Colonic mucosa (tissue), 4 donors: ENCODE data around the gene MC1R. TPM values are rescaled to one million over a fixed set of nuclear protein-coding genes. Genes with fewer than 3 reads are reported as not detected.

Source experiments
- DNase-seq: peaks from one replicate; pipeline ENCODE4 v3.0.0-alpha.2; 2020
- H3K27ac ChIP-seq: fragments of 200-600 bp; one replicate; pipeline ENCODE4 v1.8.0; 2021
- H3K27me3 ChIP-seq: fragments of 200-600 bp; one replicate; pipeline ENCODE4 v1.8.0; 2021
- H3K36me3 ChIP-seq: fragments of 200-600 bp; one replicate; pipeline ENCODE4 v1.8.0; 2021
- H3K4me1 ChIP-seq: fragments of 200-600 bp; one replicate; pipeline ENCODE4 v1.8.0; 2021; ENCODE audit warnings: mild to moderate bottlenecking
- H3K4me3 ChIP-seq: fragments of 200-600 bp; one replicate; pipeline ENCODE4 v1.8.0; 2021
- H3K9ac ChIP-seq, 2 donors: one replicate each; pipeline ENCODE4 v1.7.0; 2013; ENCODE audit warnings: control low read depth in 2 of 2, low read depth in 2 of 2, low read length in 2 of 2
- H3K9me3 ChIP-seq: fragments of 200-600 bp; one replicate; pipeline ENCODE4 v1.8.0; 2021
- intact Hi-C: fragments of 100-400 bp; cut with DNase I; formaldehyde crosslinking; loops from one replicate; pipeline ENCODE4 v1.14.1; 2022
- total RNA-seq, 2 donors: library from RNA; stranded (reverse); fragmentation: NEBNext Ultra II Directional in 1 of 2; extraction: Animal tissue kit (Norgen Biotek cat#: 25700) in 1 of 2; gene quantifications; one replicate each; pipeline ENCODE4 v1.2.1, GENCODE V29; 2021
- TF ChIP-seq, protein P1 (sequence below): fragments of 200-600 bp; IDR thresholded peaks from one replicate; pipeline ENCODE4 v1.8.0; 2022; ENCODE audit warnings: antibody characterized with exemption, mild to moderate bottlenecking
- donor health status: healthy.
- donor health status: DM: no; HTN: no; CAD: no.
- donor health status: DM: no; HTN: no; CAD: no.

The MC1R gene
- total RNA-seq, 2 donors from 2014 or later = 1.6 to 3.4 TPM

DNA sequence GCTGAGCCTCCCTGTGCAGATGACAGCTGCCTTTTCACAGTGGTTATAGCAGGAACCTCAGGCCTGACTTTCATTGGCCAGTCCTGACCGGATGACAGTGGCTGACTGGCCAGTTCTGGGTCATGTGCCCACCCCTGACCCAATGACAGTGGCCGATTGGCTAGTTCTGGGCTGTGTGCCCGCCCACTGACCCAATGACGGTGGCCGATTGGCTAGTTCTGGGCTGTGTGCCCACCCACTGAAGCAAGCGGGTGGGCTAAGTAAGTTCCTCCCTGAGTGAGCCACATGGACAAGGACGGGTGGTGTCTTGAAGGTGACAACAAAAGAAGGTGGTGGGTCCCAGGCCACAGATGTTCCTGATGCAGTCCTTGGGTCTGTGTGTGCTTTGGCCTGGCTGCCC lies 39.4 kb downstream of the MC1R start:
- H3K27ac ChIP-seq = no peak overlapping the region
- DNase-seq = no peak
- no peaks in the 10 kb centered on the region for H3K9me3 ChIP-seq
- TF ChIP-seq, protein P1, sequence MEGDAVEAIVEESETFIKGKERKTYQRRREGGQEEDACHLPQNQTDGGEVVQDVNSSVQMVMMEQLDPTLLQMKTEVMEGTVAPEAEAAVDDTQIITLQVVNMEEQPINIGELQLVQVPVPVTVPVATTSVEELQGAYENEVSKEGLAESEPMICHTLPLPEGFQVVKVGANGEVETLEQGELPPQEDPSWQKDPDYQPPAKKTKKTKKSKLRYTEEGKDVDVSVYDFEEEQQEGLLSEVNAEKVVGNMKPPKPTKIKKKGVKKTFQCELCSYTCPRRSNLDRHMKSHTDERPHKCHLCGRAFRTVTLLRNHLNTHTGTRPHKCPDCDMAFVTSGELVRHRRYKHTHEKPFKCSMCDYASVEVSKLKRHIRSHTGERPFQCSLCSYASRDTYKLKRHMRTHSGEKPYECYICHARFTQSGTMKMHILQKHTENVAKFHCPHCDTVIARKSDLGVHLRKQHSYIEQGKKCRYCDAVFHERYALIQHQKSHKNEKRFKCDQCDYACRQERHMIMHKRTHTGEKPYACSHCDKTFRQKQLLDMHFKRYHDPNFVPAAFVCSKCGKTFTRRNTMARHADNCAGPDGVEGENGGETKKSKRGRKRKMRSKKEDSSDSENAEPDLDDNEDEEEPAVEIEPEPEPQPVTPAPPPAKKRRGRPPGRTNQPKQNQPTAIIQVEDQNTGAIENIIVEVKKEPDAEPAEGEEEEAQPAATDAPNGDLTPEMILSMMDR = no peak
- intact Hi-C loops = no loop called here
- no peaks in the 10 kb centered on the region for H3K4me1 ChIP-seq
- H3K9ac ChIP-seq = no peak overlapping the region
- H3K4me3 ChIP-seq = no peak overlapping the region
- no peaks in the 10 kb centered on the region for H3K36me3 ChIP-seq
- H3K27me3 ChIP-seq = no peaks in the 10 kb centered on the region

DNA sequence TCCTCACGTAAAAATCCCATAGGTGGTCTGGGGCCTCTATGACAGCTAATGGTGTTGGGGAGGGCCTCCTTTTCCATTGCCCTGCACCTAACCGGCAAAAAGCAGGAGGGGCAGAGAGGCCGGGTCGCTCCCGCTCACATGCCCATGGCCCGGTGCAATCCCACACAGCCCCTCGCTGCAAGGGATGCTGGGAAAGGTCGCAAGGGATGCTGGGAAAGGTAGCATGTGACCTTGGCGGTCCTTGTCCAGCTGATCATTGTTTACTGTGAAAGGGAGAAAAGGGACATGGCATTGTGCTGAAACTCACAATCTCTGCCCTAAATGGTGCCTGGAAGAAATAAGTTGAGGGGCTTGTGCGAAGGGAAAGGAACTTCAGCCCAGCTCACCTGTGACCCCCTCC lies 39.9 kb downstream of the MC1R start:
- H3K27ac ChIP-seq = no peak overlapping the region
- H3K4me3 ChIP-seq = no peak overlapping the region
- H3K27me3 ChIP-seq = no peaks in the 10 kb centered on the region
- no peak for DNase-seq
- TF ChIP-seq, protein P1 = no peak
- no peak overlapping the region for H3K9ac ChIP-seq
- H3K4me1 ChIP-seq = no peaks in the 10 kb centered on the region
- intact Hi-C loops = no loop called here
- no peaks in the 10 kb centered on the region for H3K36me3 ChIP-seq
- H3K9me3 ChIP-seq = no peaks in the 10 kb centered on the region

DNA sequence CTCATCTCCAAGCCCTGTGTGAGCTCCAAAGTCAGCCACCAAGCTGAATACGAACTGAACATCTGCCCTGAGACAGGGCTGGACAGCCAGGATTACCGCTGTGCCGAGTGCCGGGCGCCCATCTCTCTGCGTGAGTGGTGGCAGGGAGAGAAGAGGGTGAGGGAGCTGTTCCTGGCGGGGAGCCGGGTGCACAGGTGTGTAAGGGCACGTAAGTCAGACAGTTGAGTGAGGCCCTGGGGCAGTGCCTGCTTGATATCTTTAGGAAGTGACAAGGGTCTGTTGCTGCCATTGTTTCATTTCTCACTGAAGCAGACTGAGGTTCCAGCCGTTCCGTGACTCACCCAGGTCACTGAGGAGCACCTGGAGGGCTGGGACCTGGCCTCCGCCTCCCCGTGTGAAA lies 42.3 kb downstream of the MC1R start:
- no peak overlapping the region for H3K9ac ChIP-seq
- H3K27ac ChIP-seq = no peak overlapping the region
- no peak overlapping the region for H3K4me3 ChIP-seq
- H3K4me1 ChIP-seq = no peaks in the 10 kb centered on the region
- intact Hi-C loops = no loop called here
- H3K36me3 ChIP-seq = no peaks in the 10 kb centered on the region
- no peak for DNase-seq
- no peaks in the 10 kb centered on the region for H3K9me3 ChIP-seq
- TF ChIP-seq, protein P1 = no peak
- H3K27me3 ChIP-seq = no peaks in the 10 kb centered on the region

DNA sequence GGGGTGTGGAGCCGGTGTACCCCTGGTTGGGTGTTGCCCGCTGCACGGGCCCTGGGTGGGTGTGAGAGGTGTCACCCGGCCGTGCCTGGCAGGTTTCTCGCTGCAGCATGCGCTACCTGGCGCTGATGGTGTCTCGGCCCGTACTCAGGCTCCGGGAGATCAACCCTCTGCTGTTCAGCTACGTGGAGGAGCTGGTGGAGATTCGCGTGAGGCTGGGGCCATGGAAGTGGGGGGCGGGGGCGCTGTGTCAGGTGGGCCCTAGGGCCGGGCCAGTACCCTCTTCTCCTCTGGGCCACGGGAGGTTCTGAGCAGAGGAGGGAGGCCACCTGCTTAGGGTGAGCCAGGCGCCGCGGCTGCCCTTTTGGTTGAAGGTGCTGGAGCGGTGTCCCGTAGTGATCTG lies 43.3 kb downstream of the MC1R start:
- intact Hi-C loops = no loop called here
- TF ChIP-seq, protein P1 = no peak
- H3K9ac ChIP-seq = no peak overlapping the region
- no peak for DNase-seq
- H3K27me3 ChIP-seq = no peaks in the 10 kb centered on the region
- no peaks in the 10 kb centered on the region for H3K4me1 ChIP-seq
- H3K9me3 ChIP-seq = no peaks in the 10 kb centered on the region
- H3K27ac ChIP-seq = no peak overlapping the region
- no peaks in the 10 kb centered on the region for H3K36me3 ChIP-seq
- no peak overlapping the region for H3K4me3 ChIP-seq

DNA sequence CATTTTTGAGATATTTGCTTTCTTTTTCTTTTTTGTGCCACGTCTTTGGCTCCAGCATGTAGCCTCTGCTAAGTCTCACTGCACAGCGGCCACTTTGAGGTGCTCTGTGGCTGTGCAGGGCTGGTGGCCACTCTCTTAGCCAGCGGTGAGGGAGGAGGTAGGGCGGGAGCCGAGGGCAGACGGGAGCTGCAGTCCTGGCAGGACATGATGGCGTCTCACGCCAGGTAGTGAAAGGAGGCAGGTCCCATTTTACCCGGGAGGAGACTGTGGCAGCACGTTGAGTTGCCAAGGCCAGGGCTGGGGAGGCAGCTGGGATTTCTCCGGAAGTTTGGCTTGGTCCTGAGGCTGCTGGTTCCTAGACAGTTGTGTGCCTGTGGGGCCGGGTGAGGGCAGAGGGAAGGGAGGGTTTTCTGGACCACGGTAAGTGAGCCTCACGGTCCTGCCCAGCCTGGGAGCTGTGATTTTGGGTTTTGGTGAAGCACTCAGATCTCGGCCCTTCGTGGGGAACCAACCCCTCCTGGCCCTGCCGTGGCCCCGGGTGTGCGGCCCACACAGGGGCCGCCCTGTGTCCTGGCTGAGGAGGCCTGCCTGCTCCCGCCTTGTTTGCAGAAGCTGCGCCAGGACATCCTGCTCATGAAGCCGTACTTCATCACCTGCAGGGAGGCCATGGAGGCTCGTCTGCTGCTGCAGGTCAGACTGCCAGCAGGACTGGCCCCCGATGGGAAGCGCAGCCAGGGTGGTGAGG lies 44.3 kb downstream of the MC1R start:
- Histone ChIP-seq H3K9me3 (no peaks in the 10 kb centered on the region), H3K4me1 (no peaks in the 10 kb centered on the region), H3K36me3 (no peaks in the 10 kb centered on the region), H3K4me3 (no peak overlapping the region), H3K9ac (no peak overlapping the region), H3K27me3 (no peaks in the 10 kb centered on the region), H3K27ac (no peak overlapping the region)
- TF ChIP-seq, protein P1 = no peak
- intact Hi-C loops = no loop called here
- DNase-seq = no peak
